MV-4-11 (cell line): Measurements from ENCODE around the gene COX6B2.

Experiments used
- DNase-seq: peaks from one replicate; lab custom pipeline; 2025; lab: John Stamatoyannopoulos, UW

Gene COX6B2

DNA sequence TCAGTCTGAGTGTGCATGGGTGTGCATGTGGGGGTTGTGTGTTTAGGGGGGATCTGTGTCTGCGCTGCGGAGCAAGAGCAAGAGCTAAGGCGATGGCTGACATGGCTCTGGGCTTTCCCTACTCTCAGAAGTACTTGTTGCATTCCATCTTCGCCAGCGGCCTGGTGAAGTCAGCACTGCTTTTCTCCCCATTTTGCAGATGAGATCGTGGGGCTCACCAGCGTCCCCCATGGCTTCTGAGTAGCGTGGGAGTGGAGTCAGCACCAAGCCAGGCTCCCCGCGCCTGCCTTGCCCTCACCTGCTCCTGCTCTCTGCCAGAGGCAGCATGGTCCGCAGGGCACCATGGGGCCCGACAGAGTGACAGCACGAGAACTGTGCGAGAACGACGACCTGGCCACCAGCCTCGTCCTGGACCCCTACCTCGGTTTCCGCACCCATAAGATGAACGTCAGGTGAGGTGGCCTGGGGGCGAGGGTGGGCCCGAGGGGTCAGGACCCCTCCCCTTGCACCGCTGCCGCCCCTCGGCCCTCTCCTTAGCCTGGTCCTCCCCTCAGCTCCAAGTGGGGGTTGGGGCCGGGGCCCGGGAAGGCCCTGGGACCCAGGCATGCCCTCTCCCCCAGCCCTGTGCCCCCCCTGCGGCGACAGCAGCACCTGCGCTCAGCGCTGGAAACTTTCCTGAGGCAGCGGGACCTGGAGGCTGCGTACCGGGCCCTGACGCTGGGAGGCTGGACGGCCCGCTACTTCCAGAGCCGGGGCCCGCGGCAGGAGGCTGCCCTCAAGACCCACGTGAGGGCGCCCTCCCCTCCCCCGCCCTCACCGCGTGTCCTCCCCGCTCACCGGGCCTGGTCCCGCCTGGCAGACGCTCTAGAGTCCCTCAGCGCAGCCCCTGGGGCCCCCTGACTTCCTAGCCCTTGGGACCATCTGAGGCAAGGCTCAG lies 12.7 kb downstream of the COX6B2 start:
- no peak for DNase-seq

DNA sequence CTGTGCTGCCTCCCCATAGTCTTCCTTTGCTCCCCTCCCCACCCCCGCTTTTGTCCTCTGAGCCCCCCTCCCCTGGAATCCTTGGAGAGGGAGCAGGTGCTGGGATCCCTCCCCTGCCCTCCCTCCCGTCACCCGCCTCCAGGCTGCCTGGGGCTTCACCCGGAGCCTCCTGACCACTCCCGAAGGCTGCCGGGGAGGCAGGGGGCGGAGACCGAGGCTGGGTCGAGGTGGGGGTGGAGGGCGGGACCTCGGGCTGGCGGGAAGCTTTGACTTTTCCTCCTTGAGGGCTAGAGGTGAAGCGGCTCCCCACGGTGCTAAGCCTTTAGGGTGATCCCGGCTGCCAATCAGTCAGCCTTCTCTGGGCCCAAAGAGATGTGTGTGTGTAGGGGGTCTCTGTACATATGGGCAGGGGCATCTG lies 13.3 kb downstream of the COX6B2 start:
- peak; percentile 52 for DNase-seq

DNA sequence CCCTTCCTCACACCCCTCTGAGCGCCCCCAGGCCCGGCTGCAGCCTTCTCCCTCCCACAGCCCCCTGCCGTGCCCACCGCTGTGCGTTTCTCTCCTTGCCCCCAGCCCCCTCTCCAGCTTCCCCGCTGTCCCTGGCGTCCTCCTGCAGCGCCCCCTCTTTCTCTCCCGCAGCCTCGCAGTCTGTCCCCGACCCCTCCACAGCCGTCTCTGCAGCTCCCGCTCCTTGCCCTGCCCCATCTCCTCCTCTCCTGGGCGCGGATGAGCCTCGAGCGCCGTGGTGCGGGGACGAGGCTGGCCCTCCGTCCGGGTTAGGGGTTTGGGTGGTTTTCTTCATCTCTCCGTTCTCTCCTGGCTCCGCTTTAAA lies 13.8 kb downstream of the COX6B2 start:
- DNase-seq, result no peak

DNA sequence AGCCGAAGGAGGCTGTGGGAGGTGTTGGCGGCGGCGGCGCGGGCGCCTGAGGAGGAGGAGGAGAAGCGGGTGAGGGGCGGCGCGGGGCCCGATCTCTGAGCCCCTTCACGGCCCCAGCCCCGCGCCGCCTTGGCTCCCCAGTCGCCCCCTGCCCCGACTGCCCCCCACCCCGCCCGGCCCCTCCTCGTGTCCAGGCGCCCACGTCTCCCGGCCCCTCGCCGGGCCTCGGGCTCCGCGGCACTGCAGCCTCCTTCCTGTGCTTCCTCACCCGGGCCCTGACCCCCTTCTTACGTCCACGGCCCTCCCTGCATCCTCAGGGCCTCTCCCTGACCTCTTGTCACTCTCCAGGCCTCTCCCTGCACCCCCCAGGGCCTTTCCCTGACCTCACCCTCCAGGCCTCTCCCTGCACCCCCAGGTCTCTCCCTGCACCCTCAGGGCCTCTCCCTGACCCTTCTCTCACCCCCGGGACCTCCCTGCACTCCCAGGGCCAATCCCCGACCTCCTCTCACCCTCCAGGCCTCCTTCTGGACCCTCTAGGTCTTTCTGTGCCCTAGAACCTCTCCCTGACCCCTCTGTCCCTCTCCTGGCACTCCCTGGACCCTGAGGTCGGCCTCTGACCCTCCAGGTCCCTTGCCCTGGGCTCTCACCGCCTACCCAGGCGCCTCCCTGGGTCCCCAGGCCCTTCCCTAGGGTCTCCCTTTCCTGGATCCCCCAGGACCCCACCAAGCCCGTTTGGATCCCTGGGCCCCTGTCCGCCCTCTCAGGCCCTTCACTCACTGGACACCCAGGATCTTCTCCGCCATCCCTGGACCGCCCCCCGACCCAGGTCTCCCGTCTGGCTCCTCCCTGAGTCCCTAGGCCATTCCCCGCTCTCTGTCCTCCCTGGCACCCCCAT lies 14.4 kb downstream of the COX6B2 start:
- no peak for DNase-seq

DNA sequence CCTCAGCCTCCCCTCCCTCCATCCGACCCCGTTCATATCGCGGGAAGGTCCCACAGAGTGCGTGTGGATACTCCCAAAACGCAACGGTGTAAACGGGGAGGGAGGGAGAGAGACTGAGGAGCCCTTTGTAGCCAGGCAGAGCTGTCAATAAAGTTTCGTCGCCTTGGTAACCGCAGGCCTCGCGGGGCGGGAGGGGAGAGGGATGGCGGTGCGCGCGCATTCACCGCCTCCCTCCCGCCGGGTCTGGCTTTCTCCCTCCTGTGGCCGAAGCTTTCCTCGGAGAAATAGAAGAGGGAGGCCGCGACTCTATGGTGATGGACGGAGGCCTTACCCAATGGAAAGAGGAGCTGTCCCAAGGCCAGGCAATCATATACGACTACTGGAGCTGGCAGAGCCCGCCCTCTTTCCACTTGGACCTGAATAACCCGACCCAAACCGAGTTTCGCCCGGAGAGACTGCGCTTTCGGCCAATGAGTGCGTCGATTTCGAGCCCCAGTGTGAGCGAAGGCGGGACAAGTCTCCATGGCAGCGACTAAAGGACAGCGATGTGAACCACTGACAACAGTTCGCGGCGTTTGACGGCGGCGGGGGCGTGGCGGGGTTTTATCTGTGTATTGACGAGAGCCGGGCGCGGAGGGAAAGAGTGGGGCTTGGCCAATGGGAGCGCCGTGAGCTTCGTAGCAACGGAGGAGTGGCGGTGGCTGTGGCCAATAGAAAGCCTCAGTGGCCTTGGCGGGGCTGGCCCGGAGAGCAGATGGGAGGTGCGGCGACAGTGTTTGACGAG lies 15.2 kb downstream of the COX6B2 start, which contains the start of gene KMT5C:
Gene KMT5C (plus strand): TSS at position 772 of the 784 bp plus-strand sequence. CDS start 2,061 bp downstream, outside the sequence.
- DNase-seq, result peak; percentile 100

DNA sequence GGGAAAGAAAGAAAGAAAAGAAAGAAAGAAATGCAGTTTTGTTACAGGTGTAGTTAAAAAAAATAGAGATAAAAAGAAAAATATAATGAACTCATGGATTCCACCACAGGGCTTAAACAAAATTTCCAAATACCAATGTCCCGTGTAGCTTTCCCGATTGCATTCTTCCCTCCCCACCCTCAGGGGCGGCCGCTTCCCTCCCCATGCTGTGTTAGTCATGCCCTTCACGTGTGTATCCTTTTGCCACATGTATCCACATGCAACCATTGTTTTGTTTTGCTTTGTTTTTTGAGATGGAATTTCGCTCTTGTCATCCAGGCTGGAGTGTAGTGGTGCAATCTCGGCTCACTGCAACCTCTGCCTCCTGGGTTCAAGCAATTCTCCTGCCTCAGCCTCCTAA lies 18.4 kb downstream of the COX6B2 start:
- no peak for DNase-seq

DNA sequence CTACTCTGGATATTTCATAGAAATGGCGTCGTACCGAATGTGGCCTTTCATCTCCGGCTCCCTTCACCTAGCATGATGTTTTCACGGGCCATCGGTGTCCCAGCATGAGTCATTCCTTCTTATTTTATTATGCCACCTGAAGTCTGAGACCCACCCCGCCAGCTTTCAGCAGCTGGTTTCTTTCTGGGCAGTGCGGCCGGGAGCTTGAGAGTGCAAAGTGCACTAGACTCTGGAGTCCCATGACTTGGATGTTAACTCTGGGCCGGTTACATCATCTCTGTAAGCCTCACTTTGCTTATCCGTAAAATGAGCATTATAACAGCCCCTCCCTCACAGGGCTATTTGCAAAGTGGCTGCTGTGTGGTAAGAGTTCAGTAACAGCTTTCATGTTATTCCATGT lies 20.6 kb downstream of the COX6B2 start:
- DNase-seq, result peak; percentile 29

DNA sequence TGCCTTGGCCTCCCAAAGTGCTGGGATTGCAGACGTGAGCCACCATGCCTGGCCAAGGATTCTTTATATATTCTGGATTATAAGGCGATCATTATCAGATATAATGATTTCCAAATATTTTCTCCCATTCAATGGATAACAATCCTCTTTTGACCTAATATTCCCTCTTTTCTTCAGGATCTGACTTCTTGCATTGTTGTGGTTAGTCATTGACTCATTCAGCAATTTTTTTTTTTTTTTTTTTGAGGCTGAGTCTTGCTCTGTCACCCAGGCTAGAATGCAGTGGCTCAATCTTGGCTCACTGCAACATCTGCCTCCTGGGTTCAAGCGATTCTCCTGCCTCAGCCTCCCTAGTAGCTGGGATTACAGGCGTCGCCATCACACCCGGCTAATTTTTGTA lies 24.7 kb downstream of the COX6B2 start:
- peak; percentile 25 for DNase-seq

DNA sequence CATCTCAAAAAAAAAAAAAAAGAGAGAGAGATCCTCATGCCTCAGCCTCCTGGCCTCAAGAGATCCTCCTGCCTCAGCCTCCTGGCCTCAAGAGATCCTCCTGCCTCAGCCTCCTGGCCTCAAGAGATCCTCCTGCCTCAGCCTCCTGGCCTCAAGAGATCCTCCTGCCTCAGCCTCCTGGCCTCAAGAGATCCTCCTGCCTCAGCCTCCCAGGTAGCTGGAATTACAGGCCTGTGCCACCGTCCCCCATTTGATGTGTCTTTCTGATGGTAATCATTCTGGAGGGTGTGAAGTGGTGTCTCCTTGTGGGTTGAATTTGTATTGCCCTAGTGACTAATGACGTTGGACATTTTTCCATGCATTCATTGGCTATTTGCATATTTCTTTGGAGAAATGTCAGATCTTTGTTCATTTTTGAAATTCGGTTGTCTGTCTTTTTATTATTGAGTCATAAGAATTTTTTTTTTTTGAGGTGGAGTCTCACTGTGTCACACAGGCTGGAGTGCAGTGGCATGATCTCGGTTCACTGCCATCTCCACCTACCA lies 25.7 kb downstream of the COX6B2 start:
- peak; percentile 49 for DNase-seq

DNA sequence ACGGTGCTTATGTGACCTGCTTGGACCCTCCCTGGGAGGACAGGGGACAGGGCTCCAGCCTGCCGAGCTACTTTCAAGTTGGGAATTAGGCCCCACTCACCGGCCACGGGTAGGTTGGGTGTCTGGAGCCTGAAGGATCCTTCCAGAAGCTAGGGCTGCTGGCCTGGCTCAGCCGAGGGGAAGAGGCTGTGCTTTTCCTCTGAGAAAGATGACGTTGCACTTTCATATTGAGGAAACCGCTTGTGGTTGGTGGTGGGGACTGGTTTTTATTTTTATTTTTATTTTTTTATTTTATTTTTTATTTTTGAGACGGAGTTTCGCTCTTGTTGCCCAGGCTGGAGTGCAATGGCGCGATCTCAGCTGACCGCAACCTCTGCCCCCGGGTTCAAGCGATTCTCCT lies 29.3 kb downstream of the COX6B2 start, which contains the start of gene TMEM150B:
Gene TMEM150B (minus strand): TSS at position 170 of the 400 bp plus-strand sequence. CDS start 4,305 bp downstream, outside the sequence.
- DNase-seq, result peak; percentile 69

DNA sequence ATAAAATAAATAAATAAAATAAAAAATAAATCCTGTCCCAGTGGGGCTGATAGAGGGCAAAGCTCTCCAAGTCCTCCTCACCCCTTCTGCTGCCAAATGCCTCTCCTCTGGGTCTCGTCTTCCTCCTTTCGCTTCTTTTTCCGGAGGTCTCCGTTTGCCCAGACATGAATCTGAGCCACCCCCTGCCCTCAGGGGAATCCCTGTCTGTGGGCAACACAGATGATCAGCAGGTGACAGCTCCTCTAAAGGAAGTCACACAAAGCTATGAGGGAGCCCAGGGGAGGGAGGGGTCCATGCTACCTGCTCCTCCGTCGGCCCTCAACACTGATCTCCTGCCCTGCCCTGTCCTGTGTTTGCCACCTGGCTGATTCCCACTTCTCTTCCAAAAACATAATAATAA lies 29.9 kb downstream of the COX6B2 start:
- DNase-seq, result no peak

DNA sequence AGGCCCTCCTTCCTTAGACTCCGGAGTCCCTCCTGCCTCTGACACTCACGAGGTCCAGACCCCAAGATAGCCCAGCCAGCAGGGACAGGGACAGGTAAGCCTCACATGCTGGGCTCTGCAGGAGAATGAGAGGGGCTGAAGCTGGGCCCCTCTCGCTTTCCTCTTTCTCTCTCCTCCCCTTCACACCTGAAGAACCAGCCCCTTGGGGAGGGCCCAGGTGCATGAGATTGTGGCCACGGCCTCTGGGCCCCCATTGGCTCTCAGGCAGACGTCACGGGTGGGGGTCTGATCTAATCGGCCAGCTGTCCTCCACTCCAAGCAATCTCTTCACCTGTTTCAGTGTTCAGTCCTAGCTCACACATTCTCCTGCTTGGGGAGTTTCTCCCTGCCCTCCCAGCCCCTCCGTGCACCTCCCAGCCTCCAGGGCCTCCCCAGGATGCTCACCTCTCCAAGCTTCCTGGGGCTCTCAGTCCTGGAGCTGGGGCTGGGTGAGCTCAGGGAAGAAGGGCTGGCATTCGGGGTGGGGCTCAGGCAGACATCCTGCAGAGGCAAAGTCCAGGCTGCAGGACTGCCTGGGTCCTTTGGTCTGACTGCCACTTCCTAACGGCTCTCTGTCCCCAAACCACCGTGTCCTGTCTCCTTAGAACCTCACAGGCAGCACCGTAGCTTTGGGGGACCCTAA lies 32.2 kb downstream of the COX6B2 start:
- DNase-seq, result no peak

DNA sequence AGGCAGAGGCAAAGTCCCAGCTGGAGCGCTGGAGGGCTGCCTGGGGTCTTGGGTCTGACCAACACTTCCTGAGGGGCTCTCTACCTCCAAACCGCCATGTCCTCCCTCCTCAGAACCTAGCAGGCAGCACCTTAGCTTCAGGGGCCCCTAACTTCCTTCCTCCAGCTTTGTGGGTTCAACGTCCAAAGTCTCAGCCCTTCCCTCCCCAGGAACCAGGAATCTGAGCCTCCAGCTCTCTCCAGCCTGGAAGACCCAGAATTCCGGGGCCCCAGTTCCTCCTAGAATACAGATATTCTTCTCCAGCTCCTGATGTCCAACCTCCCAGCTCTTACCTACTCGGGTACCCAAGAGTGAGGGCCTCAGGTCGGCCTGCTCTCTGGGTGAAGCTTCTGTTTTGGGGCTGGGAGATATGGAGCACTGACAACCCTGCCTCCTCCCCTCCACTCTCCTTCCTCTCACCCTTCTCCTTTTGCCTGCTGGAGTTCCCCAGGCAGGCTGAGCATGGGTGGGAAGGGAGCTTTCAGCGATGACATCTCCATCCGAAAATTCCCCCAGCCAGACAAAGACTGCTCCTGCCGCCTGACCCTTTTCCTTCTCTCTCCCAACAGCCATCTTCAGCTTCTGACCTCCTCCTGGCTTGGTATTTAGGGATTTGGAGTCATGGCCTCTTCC lies 32.9 kb downstream of the COX6B2 start:
- DNase-seq, result no peak

DNA sequence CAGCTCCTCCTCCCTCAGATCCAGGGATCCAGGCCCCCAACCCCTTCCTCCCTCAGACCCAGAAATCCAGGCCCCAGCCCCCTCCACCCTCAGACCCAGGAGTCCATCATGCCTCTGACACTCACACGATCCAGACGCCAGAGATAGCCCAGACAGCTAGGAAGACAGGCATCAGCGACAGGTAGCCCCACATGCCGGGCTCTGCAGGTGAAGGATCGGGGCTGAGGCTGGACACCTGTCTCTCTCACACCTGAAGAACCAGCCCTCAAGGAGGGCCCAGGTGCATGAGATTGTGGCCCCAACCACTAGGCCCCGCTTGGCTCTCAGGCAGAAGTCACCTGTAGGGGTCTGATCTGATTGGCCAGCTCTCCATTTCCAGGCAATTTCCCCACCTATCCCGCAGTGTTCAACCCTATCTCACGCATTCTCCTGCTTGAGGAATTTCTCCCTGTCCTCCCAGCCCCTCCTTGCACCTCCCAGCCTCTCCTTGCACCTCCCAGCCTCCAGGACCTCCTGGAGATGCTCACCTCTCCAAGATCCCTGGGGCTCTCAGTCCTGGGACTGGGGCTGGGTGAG lies 33.6 kb downstream of the COX6B2 start:
- DNase-seq, result no peak

DNA sequence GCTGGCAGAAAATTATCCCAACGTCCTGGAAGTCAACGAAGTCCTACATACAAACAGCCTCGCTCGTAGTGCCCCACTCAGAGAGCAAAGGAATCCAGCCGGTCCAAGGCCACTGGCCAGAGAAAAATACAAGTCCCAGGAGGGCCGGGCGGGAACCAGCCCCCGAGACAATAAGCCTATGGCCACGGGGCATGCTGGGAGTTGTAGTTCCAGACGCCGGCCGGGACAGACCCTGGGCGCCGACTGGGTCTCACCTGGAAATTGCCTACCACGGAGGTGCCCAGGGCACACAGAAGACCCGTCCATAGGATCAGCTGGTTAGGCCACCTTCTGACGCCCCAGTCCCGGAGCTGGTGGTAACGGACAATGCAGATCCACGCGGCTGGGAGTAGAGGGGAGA lies 34.7 kb downstream of the COX6B2 start:
- no peak for DNase-seq

DNA sequence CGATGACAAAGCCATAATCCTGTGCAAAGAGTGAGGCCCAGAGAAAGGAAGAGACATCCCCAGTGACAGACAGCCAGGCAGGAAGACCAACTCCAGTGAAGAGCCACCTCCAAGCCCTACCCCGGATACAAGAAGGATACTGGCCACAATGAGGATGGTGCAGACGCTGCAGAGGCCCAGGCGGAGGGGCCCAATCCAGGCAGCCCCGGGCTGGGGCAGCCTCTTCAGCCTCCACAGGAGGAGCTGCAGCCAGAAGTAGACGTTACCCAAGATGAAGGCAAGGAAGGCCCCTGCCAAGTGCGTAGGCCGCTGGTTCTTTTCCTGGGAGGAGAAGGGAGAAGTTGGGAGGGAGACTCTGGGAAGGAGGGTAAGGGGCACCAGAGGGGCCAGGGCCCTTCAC lies 37.9 kb downstream of the COX6B2 start:
- DNase-seq, result no peak

DNA sequence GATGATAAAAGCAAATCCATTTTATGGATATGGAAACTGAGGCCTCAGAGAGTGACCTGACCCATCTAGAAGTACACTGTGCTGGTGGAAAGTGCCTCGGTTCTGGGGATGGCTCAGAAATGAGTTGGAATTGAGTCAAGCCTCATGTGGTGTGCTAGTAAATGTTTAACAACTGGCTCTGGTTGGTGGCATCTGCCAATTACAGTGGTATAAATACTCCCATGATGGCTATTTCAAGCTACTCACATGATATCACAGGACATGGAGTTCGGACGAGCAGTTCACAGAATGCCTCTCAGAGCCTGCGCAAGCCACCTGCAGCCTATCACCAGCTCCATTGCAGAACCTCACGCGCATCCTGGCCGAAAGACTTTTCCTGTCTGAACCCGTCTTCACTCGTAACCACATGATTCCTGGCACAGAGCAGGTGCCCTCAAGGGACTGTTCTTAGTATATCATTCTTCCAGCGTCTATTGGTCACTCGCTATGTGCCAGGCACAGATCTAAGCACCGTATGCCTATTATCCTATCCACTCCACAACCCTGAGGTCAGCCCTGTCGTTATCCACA lies 38.5 kb downstream of the COX6B2 start:
- no peak for DNase-seq

DNA sequence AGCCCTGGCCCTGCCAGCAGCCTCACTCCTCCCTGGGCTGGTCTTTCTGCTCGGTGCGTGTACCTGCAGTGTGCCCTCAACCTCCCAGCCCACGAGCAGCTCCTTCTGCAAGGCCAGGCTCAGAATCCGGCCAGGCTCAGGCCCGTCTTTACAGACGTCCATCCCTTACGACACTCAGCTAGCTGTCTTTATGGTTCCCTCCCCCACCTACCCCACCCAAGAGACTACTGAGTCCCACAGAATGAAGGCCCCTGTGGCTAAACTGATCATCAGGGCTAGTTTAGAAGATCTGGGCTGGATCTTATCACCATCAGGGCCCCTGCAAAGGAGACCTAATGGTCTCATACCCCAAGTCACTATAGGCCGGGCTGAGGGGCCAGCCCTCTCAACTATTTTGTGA lies 40.1 kb downstream of the COX6B2 start:
- no peak for DNase-seq

DNA sequence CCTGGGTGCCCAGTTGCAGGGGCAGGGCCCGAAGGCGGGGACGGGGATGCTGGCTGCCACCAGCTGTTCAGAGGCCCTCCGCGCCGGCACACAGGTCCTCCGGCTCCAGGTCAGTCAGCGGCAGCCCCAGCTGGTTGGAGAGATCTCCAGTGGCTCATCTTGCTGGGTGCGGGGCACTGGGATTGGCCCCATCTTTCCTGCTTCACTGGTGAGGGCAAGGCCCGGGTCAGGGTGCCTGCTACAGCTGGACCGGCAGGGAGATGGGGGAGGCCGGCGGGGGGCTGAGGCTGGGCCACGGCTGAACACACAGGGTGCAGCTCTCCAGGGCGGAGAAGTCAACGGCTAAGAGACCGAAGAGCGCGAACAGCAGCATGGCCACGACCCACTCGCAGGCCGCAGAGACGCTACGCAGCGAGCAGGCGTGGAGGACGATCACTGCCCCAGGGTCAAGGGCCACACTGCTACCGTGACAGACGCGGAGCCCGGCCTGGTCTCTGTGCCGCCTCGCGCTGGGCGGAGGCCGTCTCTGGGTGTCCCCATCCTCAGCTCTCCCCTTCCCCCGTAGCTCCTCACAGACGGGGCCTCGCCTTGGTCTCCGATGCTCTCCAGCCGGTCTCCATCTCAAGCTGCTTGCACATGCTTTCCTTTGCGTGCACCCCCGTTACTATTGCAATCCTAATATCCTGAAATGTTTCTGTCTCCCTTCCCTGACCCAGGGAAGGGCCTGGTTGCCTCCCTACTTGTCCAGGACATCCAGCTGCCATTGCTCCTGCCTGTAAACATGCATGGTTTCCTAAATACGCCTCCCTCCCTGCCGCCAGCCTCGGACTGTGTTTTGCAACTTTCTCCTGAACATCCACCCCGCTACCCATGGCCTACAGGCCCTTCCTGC lies 41.7 kb downstream of the COX6B2 start:
- no peak for DNase-seq
